ENCODE data around the gene RGSL1. TPM values are rescaled to one million over a fixed set of nuclear protein-coding genes. Genes with fewer than 3 reads are reported as not detected.

RGSL1 gene
- polyA plus RNA-seq, 3 donors, result not detected

DNA sequence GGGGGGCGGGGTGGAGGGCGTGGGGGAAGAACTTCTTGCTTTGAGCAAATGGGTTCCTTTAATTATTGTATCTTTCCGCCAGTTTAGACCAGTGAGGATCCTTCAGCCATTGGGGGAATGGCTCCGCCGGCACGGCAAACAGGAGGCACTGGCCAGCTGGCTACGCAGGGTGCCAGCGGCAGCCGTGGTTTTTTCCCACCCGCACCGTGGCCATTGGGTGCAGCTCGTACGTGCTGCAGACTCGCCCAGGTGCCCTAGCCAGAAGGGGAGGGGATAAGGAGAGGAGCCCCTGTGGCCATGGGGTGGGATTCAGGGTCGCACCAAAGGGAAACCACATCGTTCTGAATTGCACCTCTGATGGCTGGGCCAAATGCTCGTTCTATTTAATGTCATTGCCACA is 65.6 kb downstream of the RGSL1 start:
- H3K27me3 ChIP-seq (ENCODE audit: control insufficient read depth in 2 of 2, insufficient read depth in 2 of 2, low read length in 2 of 2), result no peaks in the 10 kb centered on the region

DNA sequence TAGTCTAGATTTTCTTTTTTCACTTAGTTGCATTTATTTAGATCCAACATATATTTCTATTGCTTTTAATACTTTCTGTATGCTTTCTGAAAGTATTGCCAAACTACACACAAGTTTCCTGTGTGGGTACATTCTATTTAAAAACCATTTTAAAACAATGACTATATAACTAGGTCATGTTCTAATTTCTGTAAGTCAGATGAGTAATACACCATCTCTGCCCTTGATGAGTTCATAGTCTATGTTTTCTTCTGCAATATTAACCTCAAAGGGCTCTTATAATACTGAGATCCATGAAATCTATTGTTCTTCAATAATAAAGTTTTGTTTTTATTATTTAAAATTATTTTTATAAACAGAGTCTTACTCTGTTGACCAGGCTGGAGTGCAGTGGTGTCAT is 70.8 kb downstream of the RGSL1 start:
- TF ChIP-seq, protein P1, sequence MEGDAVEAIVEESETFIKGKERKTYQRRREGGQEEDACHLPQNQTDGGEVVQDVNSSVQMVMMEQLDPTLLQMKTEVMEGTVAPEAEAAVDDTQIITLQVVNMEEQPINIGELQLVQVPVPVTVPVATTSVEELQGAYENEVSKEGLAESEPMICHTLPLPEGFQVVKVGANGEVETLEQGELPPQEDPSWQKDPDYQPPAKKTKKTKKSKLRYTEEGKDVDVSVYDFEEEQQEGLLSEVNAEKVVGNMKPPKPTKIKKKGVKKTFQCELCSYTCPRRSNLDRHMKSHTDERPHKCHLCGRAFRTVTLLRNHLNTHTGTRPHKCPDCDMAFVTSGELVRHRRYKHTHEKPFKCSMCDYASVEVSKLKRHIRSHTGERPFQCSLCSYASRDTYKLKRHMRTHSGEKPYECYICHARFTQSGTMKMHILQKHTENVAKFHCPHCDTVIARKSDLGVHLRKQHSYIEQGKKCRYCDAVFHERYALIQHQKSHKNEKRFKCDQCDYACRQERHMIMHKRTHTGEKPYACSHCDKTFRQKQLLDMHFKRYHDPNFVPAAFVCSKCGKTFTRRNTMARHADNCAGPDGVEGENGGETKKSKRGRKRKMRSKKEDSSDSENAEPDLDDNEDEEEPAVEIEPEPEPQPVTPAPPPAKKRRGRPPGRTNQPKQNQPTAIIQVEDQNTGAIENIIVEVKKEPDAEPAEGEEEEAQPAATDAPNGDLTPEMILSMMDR (IDR thresholded peaks at IDR 0.05), result no peak
- Histone ChIP-seq H3K36me3 (replicated peaks in 1 of 2; ENCODE audit: control insufficient read depth in 1 of 2, insufficient read depth in 2 of 2, low read length in 2 of 2) (no peaks in the 10 kb centered on the region), H4K20me1 (ENCODE audit: insufficient read depth, low read length) (no peaks in the 10 kb centered on the region), H3K9ac (ENCODE audit: insufficient read depth, low read length, poor library complexity, severe bottlenecking) (no peak overlapping the region), H3K27ac (ENCODE audit: low read depth in 1 of 2, low read length in 2 of 2) (no peak overlapping the region), H3K4me1 (ENCODE audit: control insufficient read depth in 1 of 2, insufficient read depth in 2 of 2, low read length in 2 of 2) (no peaks in the 10 kb centered on the region), H3K27me3 (ENCODE audit: control insufficient read depth in 2 of 2, insufficient read depth in 2 of 2, low read length in 2 of 2) (no peaks in the 10 kb centered on the region), H3K9me3 (replicated peaks in 1 of 2; ENCODE audit: control insufficient read depth in 1 of 2, insufficient read depth in 1 of 2, low read length in 2 of 2) (peaks cover 0 to 9% of the 10 kb centered on the region in 2 donors), H2AFZ (ENCODE audit: insufficient read depth, low read depth, low read length, poor library complexity, severe bottlenecking) (no peak overlapping the region), H3K79me2 (ENCODE audit: insufficient read depth, low read length) (no peaks in the 10 kb centered on the region), H3K4me3 (replicated peaks in 1 of 3; ENCODE audit: low read depth in 2 of 3, low read length in 3 of 3) (no peak overlapping the region), H3K4me2 (replicated peaks; ENCODE audit: extremely low read depth, low read length, poor library complexity, severe bottlenecking) (no peak overlapping the region)
- Mint-ChIP-seq H3K4me1 (no peaks in the 10 kb centered on the region), H3K27ac (no peak overlapping the region), H3K36me3 (no peaks in the 10 kb centered on the region), H3K4me3 (no peak overlapping the region), H3K9me3 (peaks cover 17 to 28% (median 22%) of the 10 kb centered on the region in 7 donors), H3K27me3 (ENCODE audit: low read depth in 3 of 3) (peaks cover 0 to 5% (median 2%) of the 10 kb centered on the region in 3 donors)
- intact Hi-C loops (cut with micrococcal nuclease), result no loop called here
- DNase-seq, result no peak

More for the DNA sequence above, 65.6 kb downstream of the RGSL1 start:
- H2AFZ ChIP-seq (ENCODE audit: insufficient read depth, low read depth, low read length, poor library complexity, severe bottlenecking), result no peak overlapping the region
- intact Hi-C loops (cut with micrococcal nuclease), result no loop called here
- 95% methylated on average over 12 of the region's 17 CpGs for WGBS (ENCODE audit: insufficient coverage)
- H3K4me1 ChIP-seq (ENCODE audit: control insufficient read depth in 1 of 2, insufficient read depth in 2 of 2, low read length in 2 of 2), result no peaks in the 10 kb centered on the region
- no peaks in the 10 kb centered on the region for H3K36me3 ChIP-seq (replicated peaks in 1 of 2; ENCODE audit: control insufficient read depth in 1 of 2, insufficient read depth in 2 of 2, low read length in 2 of 2)
- H3K4me2 ChIP-seq (replicated peaks; ENCODE audit: extremely low read depth, low read length, poor library complexity, severe bottlenecking), result no peak overlapping the region
- no peak overlapping the region for H3K9ac ChIP-seq (ENCODE audit: insufficient read depth, low read length, poor library complexity, severe bottlenecking)
- no peak overlapping the region for H3K27ac ChIP-seq (ENCODE audit: low read depth in 1 of 2, low read length in 2 of 2)
- TF ChIP-seq, protein P1 (IDR thresholded peaks at IDR 0.05), result no peak
- H3K4me3 ChIP-seq (replicated peaks in 1 of 3; ENCODE audit: low read depth in 2 of 3, low read length in 3 of 3), result no peak overlapping the region
- Mint-ChIP-seq H3K36me3 (no peaks in the 10 kb centered on the region), H3K27ac (no peak overlapping the region), H3K4me3 (no peak overlapping the region), H3K4me1 (no peaks in the 10 kb centered on the region), H3K9me3 (peaks cover 16 to 25% (median 22%) of the 10 kb centered on the region in 7 donors), H3K27me3 (ENCODE audit: low read depth in 3 of 3) (peaks cover 3 to 5% (median 4%) of the 10 kb centered on the region in 3 donors)
- no peaks in the 10 kb centered on the region for H3K79me2 ChIP-seq (ENCODE audit: insufficient read depth, low read length)
- no peaks in the 10 kb centered on the region for H4K20me1 ChIP-seq (ENCODE audit: insufficient read depth, low read length)
- no peak for DNase-seq
- H3K9me3 ChIP-seq (replicated peaks in 1 of 2; ENCODE audit: control insufficient read depth in 1 of 2, insufficient read depth in 1 of 2, low read length in 2 of 2), result peaks cover 0 to 14% of the 10 kb centered on the region in 2 donors

Data from CD14-positive monocyte (primary cell).